ENCODE measurements around the gene MPST.

The MPST gene

GRCh38 chr22:37018815-37019308, 680 bp upstream of the MPST start (continued):
- TF ChIP-seq PRDM10 (tag by site-specific recombination; IDR thresholded peaks at IDR 0.05) (peak; percentile 49), HOXC10 (CRISPR knock-in tag; IDR thresholded peaks at IDR 0.05) (no peak), PBX3 (CRISPR knock-in tag; IDR thresholded peaks at IDR 0.05) (no peak), ZNF521 (tag by site-specific recombination; IDR thresholded peaks at IDR 0.05) (no peak), ZBTB6 (tag by site-specific recombination; IDR thresholded peaks at IDR 0.05) (no peak), ZNF404 (tag by site-specific recombination; IDR thresholded peaks at IDR 0.05) (no peak), ZBTB26 (tag by site-specific recombination; optimal IDR thresholded peaks at IDR 0.05) (peak; percentile 27), ZNF768 (tag by site-specific recombination; IDR thresholded peaks at IDR 0.05) (no peak), ZNF175 (tag by site-specific recombination; IDR thresholded peaks at IDR 0.05) (no peak), ELK4 (IDR thresholded peaks at IDR 0.05; ENCODE audit: borderline replicate concordance, low read depth, low read length) (no peak), REST (tag by site-specific recombination; IDR thresholded peaks at IDR 0.05) (no peak), ZNF280D (tag by site-specific recombination; IDR thresholded peaks at IDR 0.05) (no peak), GLI2 (tag by site-specific recombination; IDR thresholded peaks at IDR 0.05; ENCODE audit: borderline replicate concordance, low read depth) (no peak), GLI4 (tag by site-specific recombination; IDR thresholded peaks at IDR 0.05) (no peak), ZNF112 (tag by site-specific recombination; IDR thresholded peaks at IDR 0.05) (no peak), AEBP2 (tag by site-specific recombination; IDR thresholded peaks at IDR 0.05; ENCODE audit: borderline replicate concordance) (no peak), ZSCAN16 (tag by site-specific recombination; IDR thresholded peaks at IDR 0.05) (no peak), ZNF184 (tag by site-specific recombination; IDR thresholded peaks at IDR 0.05) (0 out of 2 replicates have a peak, but pooled peaks have one; percentile 25), ZNF510 (tag by site-specific recombination; IDR thresholded peaks at IDR 0.05; ENCODE audit: insufficient replicate concordance) (no peak), ZNF776 (tag by site-specific recombination; IDR thresholded peaks at IDR 0.05; ENCODE audit: borderline replicate concordance) (no peak), EGR2 (tag by site-specific recombination; IDR thresholded peaks at IDR 0.05; ENCODE audit: low read depth) (0 out of 2 replicates have a peak, but pooled peaks have one; percentile 34)
